Measurements from ENCODE around the gene PTP4A2.
"Not testable (repeated sequence)": the region's sequence is repeated elsewhere in the genome, so short reads cannot be mapped to it uniquely, and the experiment has no call there.

PTP4A2 gene

GRCh38 chr1:31923901-31924535 is 14.2 kb downstream of the PTP4A2 start:
- DNase-seq, result no peak

- no peak for DNase-seq
These were observed 17.2 kb downstream of the PTP4A2 start for GRCh38 chr1:31920956-31921355.

- DNase-seq, result no peak
These were observed 18.6 kb downstream of the PTP4A2 start for GRCh38 chr1:31919591-31919990.

- no peak for DNase-seq
These were observed 22.7 kb downstream of the PTP4A2 start for GRCh38 chr1:31915438-31915837.

GRCh38 chr1:31913968-31914367 is 24.2 kb downstream of the PTP4A2 start:
- DNase-seq, result no peak

GRCh38 chr1:31912839-31913239 is 25.3 kb downstream of the PTP4A2 start:
- DNase-seq, result no peak

GRCh38 chr1:31911994-31912780 is 26.0 kb downstream of the PTP4A2 start:
- DNase-seq, result no peak

GRCh38 chr1:31910933-31911332 is 27.2 kb downstream of the PTP4A2 start:
- DNase-seq, result no peak

- no peak for DNase-seq
These were observed 28.5 kb downstream of the PTP4A2 start for GRCh38 chr1:31909691-31910090.

GRCh38 chr1:31906557-31906956 is 31.6 kb downstream of the PTP4A2 start:
- no peak for DNase-seq

- DNase-seq, result no peak
These were observed 32.5 kb downstream of the PTP4A2 start for GRCh38 chr1:31905681-31906080.

- DNase-seq, result no peak
These were observed 33.1 kb downstream of the PTP4A2 start for GRCh38 chr1:31905093-31905509.

GRCh38 chr1:31904339-31905092 is 33.7 kb downstream of the PTP4A2 start:
- no peak for DNase-seq

- DNase-seq, result no peak
These were observed 35.7 kb downstream of the PTP4A2 start for GRCh38 chr1:31902510-31902860.

GRCh38 chr1:31901838-31902509 is 36.2 kb downstream of the PTP4A2 start:
- DNase-seq, result no peak

GRCh38 chr1:31900790-31901189 is 37.4 kb downstream of the PTP4A2 start:
- DNase-seq, result no peak

GRCh38 chr1:31897526-31898100 is 40.6 kb downstream of the PTP4A2 start:
- no peak for DNase-seq

- DNase-seq, result not testable (repeated sequence)
These were observed 42.5 kb downstream of the PTP4A2 start for GRCh38 chr1:31895474-31896198.

- no peak for DNase-seq
These were observed 46.9 kb downstream of the PTP4A2 start for GRCh38 chr1:31891280-31891679.

- no peak for DNase-seq
These were observed 49.9 kb downstream of the PTP4A2 start for GRCh38 chr1:31888291-31888690.

GRCh38 chr1:31886866-31887265 is 51.3 kb downstream of the PTP4A2 start:
- no peak for DNase-seq

GRCh38 chr1:31885851-31886250 is 52.3 kb downstream of the PTP4A2 start:
- no peak for DNase-seq
